Endometrial microvascular endothelial cells (primary cell): Measurements from ENCODE around the gene QPCT. TPM values are rescaled to one million over a fixed set of nuclear protein-coding genes. Genes with fewer than 3 reads are reported as not detected.
"Not testable (repeated sequence)": the region's sequence is repeated elsewhere in the genome, so short reads cannot be mapped to it uniquely, and the experiment has no call there.

Experiments used
- in situ Hi-C: cut with HindIII; loops from 2 replicates; pipeline ENCODE4 v1.10.0; 2017; ENCODE audit warnings: low sequenced_read_pairs, low pct_unique_long_range_greater_than_20kb; ENCODE audit errors: inconsistent ontology term
- total RNA-seq: library from RNA; depleted of rRNA; stranded (reverse); fragments of >200 nt; gene quantifications from one replicate; pipeline ENCODE4 v1.2.3, GENCODE V29; 2015; ENCODE audit errors: inconsistent ontology term

Gene QPCT
- total RNA-seq = 25.2 TPM

DNA sequence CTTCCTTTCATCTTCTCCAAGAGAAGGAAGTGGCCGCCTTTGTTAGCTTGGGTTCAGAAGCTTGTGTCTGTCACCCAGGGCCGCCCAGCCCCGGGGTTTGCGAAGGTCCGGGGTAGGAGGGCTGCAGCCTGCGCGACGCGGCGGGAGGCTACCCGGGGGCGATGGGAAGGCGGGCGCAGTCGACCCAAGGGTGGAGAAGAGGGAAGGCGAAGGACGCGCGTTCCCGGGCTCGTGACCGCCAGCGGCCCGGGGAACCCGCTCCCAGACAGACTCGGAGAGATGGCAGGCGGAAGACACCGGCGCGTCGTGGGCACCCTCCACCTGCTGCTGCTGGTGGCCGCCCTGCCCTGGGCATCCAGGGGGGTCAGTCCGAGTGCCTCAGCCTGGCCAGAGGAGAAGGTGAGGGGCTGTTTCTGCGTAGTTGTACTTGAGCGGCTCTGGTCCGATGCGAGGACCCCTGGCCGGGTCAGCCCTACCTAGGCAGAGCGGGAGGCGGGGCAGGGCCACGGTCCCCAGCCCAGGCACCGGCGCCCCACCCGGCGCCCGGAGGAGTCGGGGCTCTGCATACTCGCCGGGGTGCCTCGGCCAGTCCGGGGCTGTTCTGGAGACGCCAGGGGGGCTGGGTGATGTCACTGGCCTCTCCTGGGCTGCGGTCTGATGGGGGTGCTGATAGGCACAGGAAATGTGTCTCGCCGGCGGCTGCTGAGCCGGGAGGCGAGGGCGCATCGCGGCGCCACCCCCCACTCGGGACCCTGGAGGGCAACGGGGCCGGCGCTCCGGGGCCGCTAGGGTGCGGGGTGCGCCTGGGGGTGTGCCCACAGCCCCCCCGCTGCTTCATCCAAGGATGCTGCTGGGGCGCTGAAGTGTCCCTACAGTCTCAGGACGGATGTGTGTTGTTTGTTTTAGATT, at the start of gene QPCT:
QPCT (plus strand) TSS at position 178 of the 909 bp plus-strand sequence; CDS start at position 280, 102 bp downstream.
- in situ Hi-C loops = no loop called here

DNA sequence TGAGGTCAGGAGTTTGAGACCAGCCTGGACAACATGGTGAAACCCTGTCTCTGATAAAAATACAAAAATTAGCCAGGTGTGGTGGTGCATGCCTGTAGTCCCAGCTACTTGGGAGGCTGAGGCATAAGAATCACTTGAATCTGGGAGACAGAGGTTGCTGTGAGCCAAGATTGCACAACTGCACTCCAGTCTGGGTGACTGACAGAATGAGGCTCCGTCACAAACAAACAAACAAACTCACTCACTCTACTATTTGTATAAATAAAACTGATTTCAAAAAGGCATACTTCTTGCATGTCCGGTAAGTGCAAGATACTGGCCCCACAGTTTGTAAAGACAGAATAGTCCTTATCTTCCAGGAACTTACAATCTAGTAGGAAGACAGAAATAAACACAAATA, 49.6 kb upstream of the QPCT start:
- in situ Hi-C loops = not testable (repeated sequence)

DNA sequence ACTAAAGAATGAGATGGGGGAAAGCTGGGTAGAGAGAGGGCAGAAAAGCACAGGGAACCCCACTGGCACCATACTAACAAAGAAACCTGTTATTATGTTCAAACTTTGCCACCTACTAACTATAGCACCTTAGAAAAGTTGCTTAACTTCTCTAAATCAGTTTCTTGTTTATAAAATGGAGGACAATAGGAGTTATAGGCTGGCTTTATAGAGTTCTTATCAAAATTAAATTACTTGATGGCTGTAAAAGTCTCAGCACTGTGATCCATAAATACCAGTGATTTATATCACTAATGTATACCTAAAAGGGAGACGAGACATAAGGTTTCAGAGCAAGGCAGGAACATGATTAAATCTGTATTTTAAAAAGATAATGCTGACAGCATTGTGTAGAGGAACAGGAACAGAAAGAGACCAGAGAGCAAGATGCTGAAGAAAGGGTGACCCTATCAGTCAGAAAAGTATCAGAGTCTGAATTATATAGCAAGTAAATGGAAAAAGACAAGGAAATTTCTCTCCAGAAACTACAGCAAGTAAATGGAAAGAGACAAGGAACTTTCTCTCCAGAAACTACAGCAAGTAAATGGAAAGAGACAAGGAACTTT, 48.9 kb upstream of the QPCT start:
- in situ Hi-C loops = no loop called here

DNA sequence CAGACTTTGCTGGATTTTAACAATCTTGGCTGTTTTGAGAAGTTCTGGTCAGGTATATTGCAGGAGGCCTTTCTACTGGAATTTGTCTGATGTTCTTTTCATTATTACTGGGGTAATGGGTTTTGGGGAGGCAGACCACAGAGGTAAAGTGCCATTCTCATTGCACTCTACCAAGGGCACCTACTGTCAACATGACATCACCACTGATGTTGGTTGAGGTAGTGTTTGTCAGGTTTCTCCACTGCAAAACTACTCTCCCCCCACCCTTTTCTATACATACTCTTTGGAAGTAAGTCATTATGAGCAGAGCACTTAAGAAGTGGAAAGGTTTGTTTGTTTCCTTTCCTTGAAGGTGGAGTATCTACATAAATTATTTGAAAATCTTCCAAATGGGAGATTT, 46.8 kb upstream of the QPCT start:
- in situ Hi-C loops = no loop called here

DNA sequence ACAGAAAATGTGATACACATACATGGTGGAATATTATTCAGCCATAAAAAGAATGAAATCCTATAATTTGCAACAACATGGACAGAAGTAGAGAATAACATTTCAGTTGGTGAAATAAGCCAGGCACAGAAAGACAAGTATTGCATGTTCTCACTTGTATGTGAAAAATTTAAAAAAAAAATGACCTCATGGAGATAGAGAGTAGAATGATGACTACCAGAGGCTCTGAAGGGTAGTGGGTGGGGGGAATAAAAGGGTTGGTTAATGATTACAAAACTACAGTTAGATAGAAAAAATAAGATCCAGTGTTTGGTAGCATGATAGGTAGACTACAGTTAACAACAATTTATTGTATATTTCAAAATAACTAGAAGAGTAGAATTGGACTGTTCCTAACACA, 44.3 kb upstream of the QPCT start:
- in situ Hi-C loops = no loop called here

DNA sequence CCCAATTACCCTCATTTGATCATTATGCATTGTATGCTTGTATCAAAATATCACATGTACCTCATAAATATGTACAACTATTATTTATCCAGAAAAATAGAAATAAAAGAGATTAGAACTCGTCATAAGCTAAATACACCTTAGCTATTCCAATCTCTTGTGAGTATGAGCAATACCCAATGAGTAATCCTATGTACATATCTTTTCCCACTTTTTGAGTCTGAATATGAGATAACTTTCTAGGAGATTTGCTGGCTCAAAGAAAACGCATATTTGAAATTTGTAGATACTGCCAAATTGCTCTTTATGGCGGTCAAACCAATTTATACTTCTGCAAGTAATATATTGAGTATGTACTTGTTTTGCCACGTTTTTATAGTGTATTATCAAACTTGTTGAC, 43.9 kb upstream of the QPCT start:
- in situ Hi-C loops = no loop called here

DNA sequence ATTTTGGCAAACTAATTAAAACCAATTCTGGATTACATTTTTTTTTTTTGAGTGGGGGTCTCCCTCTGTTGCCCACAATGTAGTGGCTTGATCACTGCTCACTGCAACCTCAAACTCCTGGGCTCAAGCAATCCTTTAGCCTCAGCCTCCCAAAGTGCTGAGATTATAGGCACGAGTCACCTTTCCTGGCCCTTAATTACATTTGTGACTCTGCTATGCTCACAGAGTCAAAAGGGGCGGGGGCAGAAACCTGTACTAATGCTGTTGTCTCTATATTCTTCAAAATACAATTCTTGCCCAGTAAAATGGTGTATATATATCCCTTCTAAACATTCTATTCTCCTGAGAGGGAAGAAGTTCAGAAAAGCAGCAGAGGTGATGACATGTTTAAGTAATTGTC, 43.0 kb upstream of the QPCT start:
- in situ Hi-C loops = no loop called here

DNA sequence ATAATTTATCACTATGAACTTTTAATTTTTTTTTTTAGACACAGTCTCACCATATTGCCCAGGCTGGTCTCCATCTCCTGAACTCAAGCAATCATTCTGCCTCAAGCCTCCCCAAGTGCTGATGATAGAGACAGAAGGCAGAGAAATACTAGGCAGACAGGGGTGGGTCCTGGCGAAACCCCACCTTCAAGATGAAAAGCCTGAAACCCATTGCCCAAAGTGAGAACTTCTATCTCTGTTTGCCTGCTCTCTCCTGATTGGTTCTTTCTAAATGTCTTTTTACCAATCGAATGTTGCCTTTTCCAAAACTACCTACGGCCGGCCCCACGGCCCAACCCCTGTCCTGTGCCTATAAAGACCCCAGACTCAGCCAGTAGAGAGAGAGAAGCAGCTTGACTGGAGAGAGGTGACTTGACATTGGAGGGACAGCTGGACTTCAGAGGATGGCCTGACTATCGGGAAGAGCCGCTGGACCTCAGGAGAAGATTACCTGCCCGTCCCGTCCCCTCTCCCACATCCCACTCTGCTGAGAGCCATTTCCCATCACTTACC, 41.7 kb upstream of the QPCT start:
- in situ Hi-C loops = no loop called here

DNA sequence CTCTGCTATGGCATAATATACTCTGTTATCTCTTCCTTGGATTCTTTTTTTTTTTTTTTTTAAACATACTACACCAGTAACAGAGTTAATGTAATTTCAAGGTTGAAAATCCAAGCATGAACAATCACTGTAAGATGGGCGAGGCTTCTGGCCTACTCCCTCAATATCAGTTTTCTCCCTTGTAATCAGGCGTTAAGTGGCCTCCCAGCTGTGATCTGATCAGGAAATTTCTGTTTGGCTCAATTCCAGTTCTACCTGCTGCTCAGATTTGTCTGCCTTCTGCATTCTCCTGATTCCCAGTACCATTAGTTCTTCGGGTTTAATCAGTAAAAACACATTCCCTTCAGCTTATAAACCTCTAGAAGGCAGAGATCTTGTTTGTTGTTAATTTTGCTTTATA, 38.4 kb upstream of the QPCT start:
- in situ Hi-C loops = no loop called here

DNA sequence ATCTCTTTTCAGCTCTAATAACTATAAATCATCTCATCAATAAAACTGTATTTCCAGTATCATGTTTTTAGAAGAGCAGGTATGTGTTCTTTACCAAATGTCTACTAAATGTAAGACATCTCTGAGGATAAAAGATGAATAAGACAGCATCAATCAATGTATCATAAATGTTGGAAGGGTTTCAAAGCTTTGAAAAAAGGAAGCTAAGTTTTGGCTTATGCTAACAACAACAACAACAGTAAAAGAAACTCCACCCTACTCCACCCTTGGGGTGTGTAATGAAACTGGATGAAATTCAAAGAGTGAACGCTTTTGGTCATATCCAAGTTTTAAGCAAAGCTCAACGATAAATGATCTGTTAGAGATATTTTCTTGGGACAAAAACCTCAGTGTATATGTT, 36.9 kb upstream of the QPCT start:
- in situ Hi-C loops = no loop called here

DNA sequence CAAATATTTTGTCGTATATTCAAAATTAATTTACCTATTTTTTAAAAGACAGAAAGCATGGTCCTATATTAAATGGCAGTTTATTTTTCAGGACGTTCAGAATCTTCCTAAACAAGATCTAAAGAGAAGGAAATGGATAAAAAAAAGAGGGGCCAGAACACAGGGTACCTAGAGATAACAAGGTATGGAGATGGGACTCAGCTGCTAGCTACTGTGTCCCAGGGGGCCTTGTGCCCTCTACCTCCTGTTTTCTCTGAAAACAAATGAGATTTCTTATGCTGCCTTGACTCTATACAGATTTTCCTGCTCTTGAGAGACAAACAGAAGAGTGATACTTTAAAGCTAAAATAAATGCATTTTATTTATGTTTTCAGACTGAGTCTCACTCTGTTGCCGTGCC, 29.1 kb upstream of the QPCT start:
- in situ Hi-C loops = no loop called here

DNA sequence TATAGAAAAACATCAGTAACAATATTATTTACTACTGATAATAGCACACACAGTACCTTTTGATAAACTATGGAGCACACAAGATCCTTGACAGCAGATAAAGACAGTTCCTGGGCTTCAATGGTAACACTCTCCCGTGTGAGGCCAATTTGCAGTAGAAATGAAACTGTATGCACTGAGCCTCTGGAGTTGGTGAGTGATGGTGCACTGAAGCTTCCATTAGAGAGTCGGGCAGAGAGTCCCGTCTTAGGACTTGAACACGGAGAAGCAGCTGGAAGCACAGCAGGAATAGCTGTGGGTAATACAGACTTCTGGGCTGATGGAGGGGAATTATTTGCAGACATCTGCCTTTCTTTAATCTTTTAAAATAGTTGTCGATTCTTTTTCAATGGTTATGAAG, 28.2 kb upstream of the QPCT start:
- in situ Hi-C loops = no loop called here

DNA sequence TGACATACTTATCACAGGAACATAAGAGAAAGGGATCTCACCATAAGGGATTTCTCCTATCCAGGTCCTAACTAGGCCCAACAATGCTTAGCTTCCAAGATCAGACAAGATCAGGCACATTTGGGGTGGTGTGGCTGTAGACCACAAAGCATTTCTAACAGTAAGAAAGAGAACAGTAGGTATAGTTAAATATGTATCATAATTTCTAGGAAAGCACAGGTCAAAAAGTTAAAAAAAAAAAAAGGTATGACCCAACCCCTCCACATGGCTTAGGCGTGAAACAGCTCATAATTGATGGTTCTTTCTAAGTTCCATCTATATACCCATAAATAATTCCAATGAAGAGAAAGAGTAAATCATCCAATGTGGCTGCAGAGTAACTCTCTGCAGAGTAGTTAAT, 26.7 kb upstream of the QPCT start:
- in situ Hi-C loops = no loop called here

DNA sequence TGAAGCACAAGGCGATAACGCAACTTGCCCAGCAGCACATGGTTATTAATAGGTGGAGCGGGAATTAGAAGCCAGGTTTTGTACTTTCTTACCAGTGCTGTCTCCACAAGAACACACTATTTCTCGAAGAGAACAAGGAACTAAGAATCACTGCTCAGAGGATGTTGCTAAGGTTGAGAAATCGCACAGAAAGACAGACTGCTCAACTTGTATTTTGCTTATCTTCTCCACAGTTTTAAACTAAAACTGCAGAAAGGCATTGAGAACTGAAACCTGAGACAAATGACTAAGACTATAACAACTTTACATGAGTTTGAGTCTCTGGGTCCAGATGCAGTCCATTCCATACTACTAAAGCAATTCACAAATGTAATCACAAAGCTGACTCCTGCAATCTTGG, 26.0 kb upstream of the QPCT start:
- in situ Hi-C loops = no loop called here

DNA sequence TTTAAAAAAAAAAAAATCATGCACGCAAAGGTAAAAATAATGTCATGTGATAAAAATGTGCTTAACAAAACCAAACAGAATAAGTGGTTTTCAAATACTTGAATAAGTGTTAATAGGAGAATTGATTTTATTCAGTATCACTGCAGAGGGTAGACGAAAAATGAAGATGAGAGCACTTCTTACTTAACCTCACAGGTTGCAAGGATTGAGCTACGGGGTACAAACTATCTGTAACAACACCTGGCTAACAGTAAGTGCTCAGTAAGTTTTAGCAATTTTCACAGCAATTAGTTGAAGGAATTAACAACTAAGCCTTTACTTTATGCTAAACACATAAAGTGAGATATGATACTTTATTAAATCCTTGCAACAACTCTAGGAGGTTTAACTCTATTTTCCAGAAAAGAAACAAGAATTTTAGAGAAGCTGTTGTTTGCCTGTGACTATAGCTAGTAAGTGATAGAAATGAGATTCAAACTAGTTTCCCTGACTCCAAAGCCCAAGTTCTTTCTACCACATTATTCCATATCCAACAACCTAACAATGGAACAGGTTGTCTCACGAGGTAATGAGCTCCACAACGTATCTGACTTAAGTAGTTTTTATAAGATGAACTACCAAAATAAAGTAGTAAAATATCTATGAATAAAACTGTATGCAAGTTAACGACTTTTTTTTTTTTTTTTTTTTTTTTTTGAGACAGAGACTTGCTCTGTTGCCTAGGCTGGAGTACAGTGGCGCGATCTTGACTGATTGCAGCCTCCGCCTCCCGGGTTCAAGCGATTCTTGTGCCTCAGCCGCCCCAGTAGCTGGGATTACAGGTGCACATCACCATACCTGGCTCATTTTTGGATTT, 24.4 kb upstream of the QPCT start:
- in situ Hi-C loops = no loop called here

DNA sequence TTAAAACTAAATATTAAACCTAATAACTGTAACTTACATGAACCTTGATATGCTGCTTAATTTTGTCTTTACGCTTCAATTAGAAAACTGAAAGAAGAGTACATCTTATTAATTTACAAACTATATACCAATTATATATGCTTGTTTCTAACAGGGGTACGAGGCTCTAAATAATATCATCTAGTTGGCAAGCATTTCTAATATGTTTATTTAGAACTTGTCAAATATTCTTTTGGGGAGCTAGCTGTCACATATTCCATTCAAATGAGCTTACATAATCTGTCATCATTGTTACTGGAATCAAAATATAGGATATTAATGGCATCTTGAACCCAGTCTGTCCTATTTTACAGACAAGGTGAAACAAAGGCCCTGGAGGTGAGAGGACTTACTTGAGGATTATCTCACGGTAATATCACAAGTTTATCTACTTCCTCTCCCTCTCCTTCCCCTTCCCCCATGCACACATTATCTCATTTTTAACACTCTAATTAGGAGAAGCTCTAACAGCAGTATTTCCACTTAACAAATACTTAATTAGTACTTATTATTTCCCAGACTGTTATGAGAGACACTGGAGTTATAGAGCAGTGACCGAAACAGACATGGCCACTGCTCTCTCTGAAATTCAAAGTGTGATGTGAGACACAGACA, 23.3 kb upstream of the QPCT start:
- in situ Hi-C loops = no loop called here

DNA sequence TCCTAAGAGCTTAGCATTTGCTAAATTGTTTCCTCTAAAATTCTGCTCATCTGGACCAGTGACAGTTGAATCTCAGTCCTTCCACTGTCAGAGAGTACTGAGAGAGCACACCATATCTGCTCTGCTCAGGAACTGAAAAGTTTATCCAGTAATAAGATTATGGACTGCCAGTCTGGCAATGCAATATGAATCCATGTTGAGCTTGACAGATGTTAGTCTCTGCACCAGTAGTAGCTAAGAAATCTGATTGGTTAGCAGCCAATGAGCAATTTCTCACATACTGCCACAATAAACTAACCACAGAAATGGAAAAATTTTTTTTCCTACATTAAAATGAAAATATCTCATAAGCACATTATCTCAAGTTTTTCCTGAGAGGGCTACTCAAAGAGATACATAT, 22.1 kb upstream of the QPCT start:
- in situ Hi-C loops = no loop called here

DNA sequence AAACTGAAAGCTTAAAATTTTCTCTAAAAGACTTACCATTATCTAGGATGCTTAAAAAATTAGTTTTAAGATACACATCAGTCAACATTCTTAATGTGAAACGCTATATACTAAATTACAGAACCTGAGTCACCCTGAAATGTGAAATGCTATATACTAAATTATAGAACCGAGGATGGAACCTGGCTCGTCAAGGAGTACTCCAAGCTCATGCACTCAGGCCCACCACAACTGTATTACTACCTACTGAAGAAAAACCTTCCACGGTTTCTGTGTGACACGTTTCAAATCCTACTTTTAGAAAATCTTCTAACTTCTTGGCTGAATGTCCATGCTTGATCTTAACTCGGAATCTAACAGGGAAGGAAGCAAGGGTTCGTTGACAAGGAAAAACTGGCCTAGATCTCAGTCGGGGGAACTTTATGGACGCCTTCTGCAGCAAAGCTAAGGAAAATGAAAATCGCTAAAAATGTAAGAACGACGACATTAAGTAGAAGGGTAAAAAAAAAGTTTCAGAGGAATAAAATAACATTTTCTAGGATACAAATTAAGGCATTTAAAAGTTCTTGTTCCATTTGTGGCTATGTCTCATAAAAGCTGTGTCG, 21.2 kb upstream of the QPCT start:
- in situ Hi-C loops = no loop called here
